Lung (tissue), 12 donors: ENCODE results near the gene CPT1A. TPM values are rescaled to one million over a fixed set of nuclear protein-coding genes. Genes with fewer than 3 reads are reported as not detected.

Experiments used
- ATAC-seq: fragments of 200-7000 bp; cut with Tn5 transposase; one replicate; pipeline ENCODE4 v1.9.1; 2020; ENCODE audit warnings: moderate number of reproducible peaks; ENCODE audit not compliant: insufficient read depth, low FRiP score
- DNase-seq, 3 donors: peaks; one replicate each; pipeline ENCODE4 v3.0.0-alpha.2; 2013 to 2017
- H3K27ac ChIP-seq, 2 donors: one replicate each; pipeline ENCODE4 v1.5.1; 2013; ENCODE audit warnings: mild to moderate bottlenecking in 2 of 2, moderate library complexity in 2 of 2, control low read depth in 1 of 2, inconsistent platforms in 1 of 2, low read depth in 1 of 2, low read length in 1 of 2
- H3K27me3 ChIP-seq, 3 donors: one replicate each; pipeline ENCODE4 v1.5.1; 2013; ENCODE audit warnings: low read length in 2 of 3; ENCODE audit not compliant: control insufficient read depth in 3 of 3, insufficient read depth in 3 of 3
- H3K36me3 ChIP-seq, 4 donors: one replicate each; pipeline ENCODE4 v1.5.1; 2013; ENCODE audit warnings: low read length in 4 of 4, mild to moderate bottlenecking in 1 of 4, moderate library complexity in 1 of 4; ENCODE audit not compliant: control insufficient read depth in 4 of 4, insufficient read depth in 4 of 4
- H3K4me1 ChIP-seq, 5 donors: one replicate each; pipeline ENCODE4 v1.5.1; 2013; ENCODE audit warnings: low read length in 5 of 5, mild to moderate bottlenecking in 2 of 5, moderate library complexity in 1 of 5; ENCODE audit not compliant: control insufficient read depth in 5 of 5, insufficient read depth in 5 of 5
- H3K4me3 ChIP-seq: one replicate; pipeline ENCODE4 v1.5.1; 2013; ENCODE audit warnings: mild to moderate bottlenecking, control low read depth, moderate library complexity
- H3K9ac ChIP-seq, 2 donors: one replicate each; pipeline ENCODE4 v1.5.1; 2013; ENCODE audit warnings: low read length in 2 of 2, control low read depth in 1 of 2; ENCODE audit not compliant: insufficient read depth in 1 of 2
- H3K9me3 ChIP-seq, 4 donors: one replicate each; pipeline ENCODE4 v1.5.1; 2013; ENCODE audit warnings: low read length in 3 of 4, mild to moderate bottlenecking in 1 of 4, moderate library complexity in 1 of 4; ENCODE audit not compliant: control insufficient read depth in 4 of 4, insufficient read depth in 3 of 4
- WGBS, 2 donors: extraction: QIAGEN DNeasy Blood & Tissue Kit; methylation state at CpG; one replicate each; pipeline ENCODE4 v1.1.7; 2013; 5-methylcytosine and 5-hydroxymethylcytosine counted together
- polyA plus RNA-seq, 2 donors: library from polyadenylated mRNA; stranded (reverse); fragments of 200-250 nt; gene quantifications; one replicate each; pipeline ENCODE4 v1.2.1, GENCODE V29; 2013
- total RNA-seq, 2 donors: library from RNA; depleted of rRNA in 1 of 2; stranded (reverse); fragments of >200 nt in 1 of 2; gene quantifications; one replicate each; pipeline ENCODE4 v1.2.1, GENCODE V29; 2014 to 2021
- TF ChIP-seq, protein P1 (sequence below): IDR thresholded peaks from 2 replicates; pipeline ENCODE4 v1.5.1; 2012; ENCODE audit warnings: mild to moderate bottlenecking; ENCODE audit errors: control extremely low read depth, extremely low read depth
- donor health status: control.
- donor health status: control.
- donor health status: Bipolar disorder and iron deficiency.
- donor health status: healthy.
- donor health status: DM: yes; HTN: yes; CAD: no.

The CPT1A gene
- total and polyA plus RNA-seq, 4 donors = 17.0 to 51.7 (median 18.4) TPM

DNA sequence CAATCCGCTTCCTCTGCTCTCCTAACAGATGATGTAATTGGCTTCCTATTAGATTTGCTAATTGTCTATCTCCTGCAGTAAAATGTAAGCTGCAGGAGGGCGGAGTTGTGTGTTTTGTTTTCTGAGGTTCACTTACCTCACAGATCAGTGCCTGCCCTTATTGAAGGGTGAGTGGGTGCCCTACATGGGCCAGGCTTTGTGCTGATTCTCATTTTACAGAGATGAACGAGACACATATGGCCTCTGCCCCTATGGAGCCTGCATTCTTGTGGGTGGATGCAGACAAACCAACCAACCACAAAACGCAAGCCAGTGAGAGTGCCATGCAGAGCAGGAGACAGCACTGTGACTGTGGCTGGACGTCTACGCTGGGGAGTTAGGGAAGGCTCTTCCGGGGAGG is 100.3 kb downstream of the CPT1A start:
- H3K27me3 ChIP-seq = no peaks in the 10 kb centered on the region
- no peaks in the 10 kb centered on the region for H3K4me1 ChIP-seq
- no peak overlapping the region for H3K27ac ChIP-seq
- ATAC-seq = no peak
- H3K36me3 ChIP-seq = no peaks in the 10 kb centered on the region
- H3K4me3 ChIP-seq = no peak overlapping the region
- H3K9ac ChIP-seq = no peak overlapping the region
- WGBS, 2 donors = 82 to 83% methylated on average over 7 of the region's 7 CpGs
- TF ChIP-seq, protein P1, sequence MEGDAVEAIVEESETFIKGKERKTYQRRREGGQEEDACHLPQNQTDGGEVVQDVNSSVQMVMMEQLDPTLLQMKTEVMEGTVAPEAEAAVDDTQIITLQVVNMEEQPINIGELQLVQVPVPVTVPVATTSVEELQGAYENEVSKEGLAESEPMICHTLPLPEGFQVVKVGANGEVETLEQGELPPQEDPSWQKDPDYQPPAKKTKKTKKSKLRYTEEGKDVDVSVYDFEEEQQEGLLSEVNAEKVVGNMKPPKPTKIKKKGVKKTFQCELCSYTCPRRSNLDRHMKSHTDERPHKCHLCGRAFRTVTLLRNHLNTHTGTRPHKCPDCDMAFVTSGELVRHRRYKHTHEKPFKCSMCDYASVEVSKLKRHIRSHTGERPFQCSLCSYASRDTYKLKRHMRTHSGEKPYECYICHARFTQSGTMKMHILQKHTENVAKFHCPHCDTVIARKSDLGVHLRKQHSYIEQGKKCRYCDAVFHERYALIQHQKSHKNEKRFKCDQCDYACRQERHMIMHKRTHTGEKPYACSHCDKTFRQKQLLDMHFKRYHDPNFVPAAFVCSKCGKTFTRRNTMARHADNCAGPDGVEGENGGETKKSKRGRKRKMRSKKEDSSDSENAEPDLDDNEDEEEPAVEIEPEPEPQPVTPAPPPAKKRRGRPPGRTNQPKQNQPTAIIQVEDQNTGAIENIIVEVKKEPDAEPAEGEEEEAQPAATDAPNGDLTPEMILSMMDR = no peak
- no peak for DNase-seq
- peaks cover 0 to 2% (median 0%) of the 10 kb centered on the region in 4 donors for H3K9me3 ChIP-seq

DNA sequence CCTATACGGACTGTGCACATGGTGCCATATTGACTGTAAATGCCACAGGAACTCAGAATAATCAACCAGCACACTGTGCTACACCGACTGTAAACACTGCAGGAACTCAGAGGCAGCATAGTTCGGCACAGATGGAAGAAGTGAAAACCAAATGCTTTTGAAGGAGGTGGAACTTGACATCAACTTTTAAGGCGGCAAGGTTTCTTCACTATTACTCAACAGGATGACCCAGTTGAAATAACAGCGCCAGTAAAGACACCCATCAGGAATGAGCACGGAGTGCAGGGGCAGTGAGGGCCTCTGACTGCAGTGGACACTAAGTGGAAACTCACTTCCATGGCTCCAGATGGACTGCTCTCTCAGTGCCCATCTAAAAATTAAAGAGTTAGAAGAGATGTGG is 106.1 kb downstream of the CPT1A start:
- Histone ChIP-seq H3K4me1 (no peaks in the 10 kb centered on the region), H3K27ac (no peak overlapping the region), H3K36me3 (no peaks in the 10 kb centered on the region), H3K4me3 (no peak overlapping the region), H3K9me3 (peaks cover 0 to 3% (median 0%) of the 10 kb centered on the region in 4 donors), H3K27me3 (no peaks in the 10 kb centered on the region), H3K9ac (no peak overlapping the region)
- no peak for ATAC-seq
- DNase-seq = no peak
- 41 to 74% methylated on average over 6 of the region's 6 CpGs for WGBS, 2 donors
- TF ChIP-seq, protein P1 = no peak

DNA sequence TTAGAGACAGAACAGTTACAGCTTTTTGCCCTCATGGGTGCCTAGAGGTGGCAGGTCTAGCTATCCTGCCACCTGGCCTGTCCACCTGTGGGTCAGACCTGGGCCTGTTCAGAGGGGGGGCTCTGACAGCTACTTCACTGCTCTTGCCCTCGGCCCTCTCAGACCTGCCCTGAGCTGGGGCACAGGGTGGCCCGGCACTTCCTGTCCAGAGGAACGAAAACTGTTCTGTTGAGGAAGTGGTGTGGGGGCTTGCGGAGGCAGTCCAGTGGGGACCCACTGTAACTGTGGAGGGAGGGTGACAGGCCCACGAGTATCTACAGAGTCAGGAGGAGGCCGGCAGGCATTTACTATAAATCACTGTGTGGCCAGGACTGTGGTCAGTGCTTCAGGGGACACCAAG is 106.6 kb downstream of the CPT1A start:
- Histone ChIP-seq H3K27me3 (no peaks in the 10 kb centered on the region), H3K27ac (no peak overlapping the region), H3K4me1 (no peaks in the 10 kb centered on the region), H3K4me3 (no peak overlapping the region), H3K36me3 (no peaks in the 10 kb centered on the region), H3K9me3 (peaks cover 0 to 3% (median 0%) of the 10 kb centered on the region in 4 donors), H3K9ac (no peak overlapping the region)
- no peak for ATAC-seq
- WGBS, 2 donors = 37 to 63% methylated on average over 6 of the region's 6 CpGs
- DNase-seq = no peak
- TF ChIP-seq, protein P1 = no peak

DNA sequence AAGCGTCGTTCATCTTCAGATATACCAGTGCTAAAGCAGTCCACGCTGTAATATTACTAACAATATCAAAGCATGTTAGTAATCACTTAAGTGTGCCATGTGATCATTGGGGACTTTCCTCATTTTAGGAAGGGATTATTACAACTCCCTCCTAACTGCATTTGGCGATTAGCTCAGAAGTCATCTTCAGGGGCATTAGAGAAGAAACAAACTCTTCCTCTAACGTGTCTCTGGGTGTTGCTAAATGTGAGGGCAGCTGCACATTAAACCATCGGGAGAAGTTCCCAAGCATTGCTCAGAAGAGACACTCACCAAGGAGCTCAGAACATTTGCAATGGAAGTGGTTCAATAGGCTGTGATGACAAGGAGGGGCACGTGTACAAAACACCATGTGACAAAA is 107.6 kb downstream of the CPT1A start:
- no peaks in the 10 kb centered on the region for H3K4me1 ChIP-seq
- H3K27me3 ChIP-seq = no peaks in the 10 kb centered on the region
- H3K9me3 ChIP-seq = peaks cover 0 to 3% (median 0%) of the 10 kb centered on the region in 4 donors
- no peak overlapping the region for H3K4me3 ChIP-seq
- ATAC-seq (no peak), DNase-seq (no peak)
- TF ChIP-seq, protein P1 = no peak
- WGBS, 2 donors = 61 to 81% methylated on average over 7 of the region's 7 CpGs
- H3K36me3 ChIP-seq = no peaks in the 10 kb centered on the region
- no peak overlapping the region for H3K9ac ChIP-seq
- H3K27ac ChIP-seq = no peak overlapping the region
